HG03460 (cell line): ENCODE data around the gene TASOR2.
A peak's percentile ranks its signal among the peaks of the same experiment; 100 is the strongest.

Experiments
- ATAC-seq: cut with Tn5 transposase; IDR thresholded peaks from one replicate; pipeline ENCODE4 v1.9.1; 2021; ENCODE audit not compliant: unreplicated experiment

TASOR2 gene, protein sequence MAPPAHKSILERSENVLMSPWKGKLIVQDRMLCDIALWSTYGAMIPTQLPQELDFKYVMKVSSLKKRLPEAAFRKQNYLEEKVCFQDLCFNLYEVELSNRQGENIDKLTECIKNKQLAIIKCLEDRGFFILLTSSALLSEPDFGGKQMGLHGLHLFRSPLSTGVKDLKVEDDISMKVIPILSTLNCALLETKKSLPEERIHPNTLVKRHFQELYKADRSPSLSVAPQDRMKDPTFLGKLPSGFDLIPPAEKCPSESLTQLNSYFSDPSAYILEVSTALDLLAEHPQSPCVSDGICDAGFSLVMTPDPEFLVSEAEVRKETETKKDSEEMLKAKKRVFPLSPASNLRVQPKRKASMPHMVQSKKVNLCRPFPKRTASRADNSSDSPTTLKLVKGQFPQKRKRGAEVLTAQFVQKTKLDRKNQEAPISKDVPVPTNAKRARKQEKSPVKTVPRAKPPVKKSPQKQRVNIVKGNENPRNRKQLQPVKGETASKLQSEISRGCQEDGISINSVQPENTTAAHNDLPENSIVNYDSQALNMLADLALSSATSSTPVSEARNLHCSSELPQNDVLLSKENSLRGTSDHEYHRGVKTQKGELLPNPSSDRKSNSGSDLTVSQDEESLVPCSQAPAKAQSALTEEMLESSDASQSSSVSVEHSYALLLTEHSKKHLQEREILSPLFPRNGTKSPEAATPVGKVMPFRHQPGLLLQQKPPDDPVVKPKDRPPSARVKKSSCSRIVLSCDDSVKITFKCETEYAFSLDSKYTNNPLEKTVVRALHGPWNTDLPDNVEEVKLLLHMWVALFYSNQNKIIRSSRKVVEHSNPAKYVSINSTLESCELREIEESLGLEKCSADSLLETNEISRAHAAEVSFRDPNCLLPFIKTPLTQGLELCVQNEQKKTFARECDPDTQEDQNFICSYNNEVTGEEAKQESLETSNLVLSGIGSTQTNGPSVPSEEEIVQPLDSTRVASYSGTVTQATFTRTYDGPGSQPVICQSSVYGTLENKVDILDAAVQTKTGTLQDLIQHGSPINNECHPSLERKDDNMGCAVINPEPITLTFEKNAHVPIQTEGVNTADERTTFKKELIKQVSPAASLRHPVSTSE (N-terminal part only)

DNA sequence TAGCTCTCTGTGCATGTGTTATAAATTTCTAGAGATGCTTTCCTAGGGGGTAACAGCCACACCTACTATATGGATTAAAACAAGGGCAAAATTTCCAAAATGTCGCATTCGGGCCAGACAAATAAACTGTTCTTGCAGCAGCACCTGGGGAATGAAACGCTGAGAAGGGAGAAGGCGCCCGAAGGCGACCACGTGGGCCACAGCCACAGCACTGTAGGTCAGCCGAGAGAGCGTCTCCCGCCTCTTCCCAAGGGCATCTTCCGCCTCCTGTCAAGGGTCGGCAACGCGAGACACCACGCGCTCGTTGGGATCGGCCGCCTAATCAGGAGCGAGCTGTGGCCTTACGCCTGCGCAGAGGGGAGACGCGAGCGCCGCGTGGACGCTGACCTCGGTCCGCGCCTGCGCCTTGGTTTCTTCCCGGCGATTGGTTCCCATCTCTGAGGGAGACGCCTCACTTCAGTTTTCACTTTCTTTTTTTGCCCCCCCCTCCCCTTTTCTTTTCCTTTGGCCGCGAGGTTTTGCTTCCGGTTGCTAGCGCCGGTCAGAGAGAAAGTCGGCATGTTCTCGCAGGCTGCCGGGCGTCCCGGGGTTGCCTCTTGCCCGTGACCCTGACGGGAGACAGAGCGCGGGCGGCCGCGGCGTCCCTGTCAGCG, at the start of gene TASOR2:
Gene TASOR2, plus strand, starts transcription at position 521 of the 653 bp plus-strand sequence. CDS start 35,805 bp downstream, outside the sequence.
- peak; percentile 71 for ATAC-seq

DNA sequence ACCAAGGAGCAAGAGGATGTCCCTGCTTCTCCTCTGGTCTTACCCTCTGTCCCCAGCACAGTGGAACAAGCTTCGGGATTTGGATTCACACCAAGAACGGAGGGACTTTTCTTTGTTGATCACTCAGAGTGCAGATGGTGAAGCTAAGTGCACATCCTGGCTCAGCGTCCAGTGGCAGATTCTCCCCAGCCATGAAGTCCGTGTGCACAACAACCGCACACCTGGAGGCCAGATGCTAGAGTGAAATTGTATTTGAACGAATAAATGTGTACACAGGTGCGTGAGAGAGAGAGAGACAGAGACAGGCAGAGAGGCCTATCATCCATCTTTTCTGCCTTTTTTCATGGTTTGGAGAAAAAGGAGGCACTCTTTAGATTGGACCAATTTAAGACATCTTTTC, 49.7 kb upstream of the TASOR2 start:
- no peak for ATAC-seq

DNA sequence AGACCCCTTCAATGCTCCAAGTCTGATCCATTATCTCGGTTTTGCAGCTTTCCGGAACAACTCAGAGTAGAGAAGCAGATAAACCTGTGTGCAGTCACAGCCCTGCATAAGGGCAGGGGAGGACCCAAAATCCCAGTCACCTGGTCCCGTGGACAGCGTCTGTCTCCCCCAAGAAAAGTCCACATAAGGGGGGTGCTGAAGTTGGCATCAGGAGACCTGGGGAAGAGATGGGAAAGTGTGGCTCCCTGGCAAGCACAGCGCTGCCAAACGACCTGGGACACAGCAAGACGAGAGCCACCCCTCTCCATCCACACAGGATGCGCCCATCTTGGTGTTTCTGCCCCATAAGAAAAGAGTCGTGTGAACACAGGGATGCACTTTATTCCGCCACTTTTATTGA, 46.1 kb upstream of the TASOR2 start:
- no peak for ATAC-seq

DNA sequence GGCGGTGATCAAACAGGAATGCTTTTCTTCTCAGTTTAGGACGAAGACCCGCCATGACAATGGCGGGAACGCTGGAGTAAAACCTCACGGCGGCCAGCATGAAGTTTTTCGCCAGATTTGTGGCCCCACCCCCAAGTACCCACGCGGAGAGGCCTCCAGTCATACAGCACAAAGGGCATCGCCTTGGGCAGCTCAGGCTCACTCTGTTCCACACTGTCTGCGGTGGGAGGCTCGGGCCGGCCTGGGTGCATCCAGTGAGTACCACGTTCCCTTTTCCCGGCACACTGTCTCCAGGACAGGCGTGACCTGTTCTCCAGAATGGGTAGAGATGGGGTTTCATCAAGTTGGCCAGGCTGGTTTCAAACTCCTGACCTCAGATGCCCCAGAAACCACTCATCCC, 45.6 kb upstream of the TASOR2 start:
- ATAC-seq, result no peak

DNA sequence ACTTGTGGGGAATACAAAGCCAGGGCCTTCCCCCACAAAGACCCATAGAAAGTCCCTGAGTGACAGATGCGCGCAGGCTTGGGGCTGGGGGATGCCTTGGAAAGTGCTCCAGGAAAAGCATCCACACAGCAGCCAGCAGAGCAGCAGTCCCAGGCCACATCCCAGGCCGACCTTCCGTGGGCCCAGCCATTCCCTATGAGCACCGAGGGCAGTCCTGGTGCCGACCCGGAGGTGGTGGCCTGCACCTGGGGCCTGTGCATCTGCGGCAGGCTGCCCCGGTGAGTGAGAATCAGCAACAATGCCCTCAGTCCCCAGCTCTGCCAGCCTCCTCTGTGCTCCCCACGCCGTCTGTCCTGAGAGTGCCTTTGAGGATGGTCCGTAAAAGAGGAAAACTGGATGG, 44.6 kb upstream of the TASOR2 start:
- no peak for ATAC-seq

DNA sequence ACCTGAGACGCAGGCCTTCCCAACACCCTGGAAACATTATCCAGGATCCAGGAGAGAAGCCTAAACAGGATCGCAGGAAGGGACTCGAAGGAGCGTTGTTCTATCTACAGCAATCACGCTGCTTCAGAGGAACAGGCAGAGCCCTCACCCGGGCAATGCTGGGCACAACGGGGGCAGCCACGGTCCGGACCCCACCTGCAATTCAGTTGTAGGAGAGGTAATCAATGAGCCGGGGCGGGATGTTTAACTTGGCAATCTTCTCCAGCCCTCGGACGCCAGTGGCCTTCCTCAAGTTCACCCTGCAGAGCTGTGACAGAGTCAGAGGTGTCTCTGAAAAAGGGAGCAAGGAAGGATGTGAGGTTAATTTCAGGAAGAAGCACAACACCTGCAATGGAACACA, 44.1 kb upstream of the TASOR2 start:
- no peak for ATAC-seq

DNA sequence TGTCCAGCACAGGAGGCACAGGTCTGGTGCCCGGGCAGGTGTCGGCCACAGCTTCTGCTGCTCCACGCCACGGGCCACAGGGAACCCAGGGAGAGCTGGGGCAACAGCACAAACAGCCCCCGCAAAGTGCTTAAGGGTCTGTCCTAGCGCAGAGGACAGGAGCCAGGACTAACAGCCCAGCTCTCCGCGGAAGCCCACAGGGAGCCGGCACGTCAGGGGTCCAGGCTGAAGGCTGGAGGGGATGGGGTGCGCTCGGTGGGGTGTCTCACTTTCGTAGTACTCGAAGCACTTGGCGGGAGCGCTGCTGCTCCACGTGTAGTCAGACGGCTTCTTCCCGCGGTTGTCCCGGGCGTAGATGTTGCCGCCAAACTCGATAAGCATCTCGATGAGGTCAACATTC, 43.1 kb upstream of the TASOR2 start:
- no peak for ATAC-seq

DNA sequence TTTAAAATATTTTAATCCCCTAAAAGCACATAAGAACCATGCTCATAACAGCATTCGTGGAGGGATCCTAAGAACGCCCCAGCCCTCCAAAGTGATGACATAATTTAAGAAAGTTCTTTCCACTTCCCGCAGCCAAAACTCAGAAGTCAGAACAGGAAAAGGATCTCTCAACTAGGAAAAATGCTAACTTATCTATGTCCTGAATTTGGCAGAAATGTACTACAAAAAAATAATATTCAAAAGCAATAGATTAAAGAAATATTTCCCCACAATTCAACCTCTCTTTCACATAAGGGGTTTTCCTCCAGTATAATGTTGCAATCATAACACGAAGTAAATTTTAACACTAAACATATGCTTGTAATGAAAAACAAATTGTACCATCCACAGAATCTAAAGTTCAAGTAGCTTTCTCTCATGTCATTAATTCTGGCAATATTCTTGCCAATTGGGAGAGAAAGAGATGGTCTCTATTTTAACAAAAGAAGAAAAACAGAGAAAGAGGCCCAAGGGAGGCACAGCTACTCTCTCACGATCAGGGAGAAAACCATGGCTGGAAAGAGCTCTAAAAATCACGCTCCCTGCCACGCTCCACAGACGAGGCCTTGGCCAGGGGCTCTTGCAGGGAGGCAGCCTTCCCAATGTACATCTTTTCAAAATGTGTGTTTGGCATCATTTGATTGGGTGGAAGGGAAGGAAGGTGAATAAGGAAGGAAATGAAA, 41.1 kb upstream of the TASOR2 start:
- ATAC-seq, result no peak

DNA sequence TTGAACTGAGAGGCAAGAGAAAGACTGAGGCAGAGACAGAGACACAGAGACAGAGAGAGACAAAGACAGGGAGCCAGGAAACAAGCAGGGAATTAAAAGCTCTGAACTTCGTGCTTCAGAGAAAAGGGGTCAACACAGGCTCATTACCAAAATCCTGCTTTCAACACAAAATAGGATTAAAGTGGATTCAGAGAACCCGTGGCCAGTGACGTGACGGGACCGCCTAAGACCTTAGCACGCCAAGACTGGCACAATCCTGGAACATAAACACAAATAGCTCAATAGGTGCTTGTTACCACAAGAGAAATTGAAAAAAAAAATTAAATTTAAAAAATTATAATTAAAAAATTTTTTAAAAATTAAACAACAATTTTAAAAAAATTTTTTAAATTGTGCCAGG, 39.7 kb upstream of the TASOR2 start:
- no peak for ATAC-seq

DNA sequence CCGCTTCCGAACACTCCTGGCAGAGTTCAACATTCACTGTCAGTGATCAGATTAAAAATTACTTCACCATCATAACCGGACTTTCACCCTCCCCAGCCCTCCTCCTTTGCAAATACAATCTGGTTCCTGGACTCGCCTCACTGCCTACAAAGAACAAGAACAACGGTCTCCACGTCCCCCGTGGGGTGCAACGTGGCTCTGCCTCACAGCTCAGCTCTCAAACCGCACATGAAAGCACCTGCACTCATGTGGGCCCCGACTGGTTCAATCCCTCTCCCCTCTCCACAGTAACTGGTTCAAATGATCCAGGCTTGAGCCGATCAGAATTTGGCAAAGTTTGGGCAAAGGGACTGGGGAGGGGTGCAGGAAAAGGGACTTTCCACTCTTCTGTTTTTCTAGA, 39.3 kb upstream of the TASOR2 start:
- no peak for ATAC-seq

DNA sequence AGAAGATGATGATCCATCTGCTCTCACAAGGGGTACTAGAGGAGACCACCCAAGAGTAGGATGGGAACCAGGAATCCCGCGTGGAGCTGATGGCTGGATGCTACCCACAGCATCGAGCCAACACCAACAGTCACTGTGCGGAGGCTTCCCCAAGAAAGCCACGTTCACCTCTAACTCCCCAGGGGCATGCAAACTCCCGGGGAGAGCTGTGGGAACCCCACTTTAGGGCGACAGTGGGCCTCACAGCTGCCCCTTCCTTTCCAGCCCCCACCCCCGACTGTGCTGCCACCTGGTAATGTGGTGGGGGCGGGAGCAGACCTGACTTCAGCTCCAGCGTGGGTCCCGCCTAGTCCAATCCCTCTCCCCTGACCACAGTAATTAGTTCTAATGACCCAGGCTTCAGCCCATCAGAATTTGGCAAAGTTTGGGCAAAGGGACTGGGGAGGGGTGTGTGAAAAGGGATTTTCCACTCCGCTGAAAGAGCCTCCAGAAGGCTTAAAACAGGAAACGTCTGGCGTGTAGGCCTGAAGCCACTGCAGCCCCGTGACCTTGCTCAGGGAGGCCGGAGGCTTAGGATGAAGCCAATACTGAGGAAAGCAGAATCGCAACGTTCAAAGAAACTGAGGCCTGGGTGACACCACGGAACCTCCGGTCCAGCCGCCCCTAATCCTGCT, 38.6 kb upstream of the TASOR2 start:
- ATAC-seq, result no peak

DNA sequence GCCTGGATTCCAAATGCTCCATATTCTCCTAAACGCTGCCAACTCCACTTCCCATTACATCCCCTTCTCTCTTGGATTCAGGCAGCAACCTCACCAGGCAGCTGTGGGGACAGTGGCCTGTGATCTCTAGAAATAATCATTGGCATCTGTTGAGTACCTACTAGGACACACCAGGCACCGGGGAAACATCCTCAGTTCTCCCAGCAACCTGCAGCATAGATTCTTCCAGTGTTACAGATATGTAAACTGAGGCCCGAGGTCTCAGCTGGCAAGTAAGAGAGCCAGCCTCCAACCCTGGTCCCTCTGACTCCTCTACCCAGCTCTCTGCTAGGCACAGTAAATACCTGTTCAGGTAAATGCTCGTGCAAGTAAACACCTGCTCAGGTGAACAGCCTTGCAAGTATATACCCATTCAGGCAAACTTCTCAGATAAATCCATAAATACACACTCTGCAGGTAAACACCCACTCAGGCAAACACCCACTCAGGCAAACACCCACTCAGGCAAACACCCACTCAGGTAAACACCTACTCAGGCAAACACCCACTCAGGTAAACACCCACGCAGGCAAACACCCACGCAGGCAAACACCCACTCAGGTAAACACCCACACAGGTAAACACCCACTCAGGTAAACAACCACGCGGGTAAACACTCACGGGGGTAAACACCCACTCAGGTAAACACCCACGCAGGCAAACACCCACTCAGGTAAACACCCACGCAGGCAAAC, 37.0 kb upstream of the TASOR2 start:
- no peak for ATAC-seq

DNA sequence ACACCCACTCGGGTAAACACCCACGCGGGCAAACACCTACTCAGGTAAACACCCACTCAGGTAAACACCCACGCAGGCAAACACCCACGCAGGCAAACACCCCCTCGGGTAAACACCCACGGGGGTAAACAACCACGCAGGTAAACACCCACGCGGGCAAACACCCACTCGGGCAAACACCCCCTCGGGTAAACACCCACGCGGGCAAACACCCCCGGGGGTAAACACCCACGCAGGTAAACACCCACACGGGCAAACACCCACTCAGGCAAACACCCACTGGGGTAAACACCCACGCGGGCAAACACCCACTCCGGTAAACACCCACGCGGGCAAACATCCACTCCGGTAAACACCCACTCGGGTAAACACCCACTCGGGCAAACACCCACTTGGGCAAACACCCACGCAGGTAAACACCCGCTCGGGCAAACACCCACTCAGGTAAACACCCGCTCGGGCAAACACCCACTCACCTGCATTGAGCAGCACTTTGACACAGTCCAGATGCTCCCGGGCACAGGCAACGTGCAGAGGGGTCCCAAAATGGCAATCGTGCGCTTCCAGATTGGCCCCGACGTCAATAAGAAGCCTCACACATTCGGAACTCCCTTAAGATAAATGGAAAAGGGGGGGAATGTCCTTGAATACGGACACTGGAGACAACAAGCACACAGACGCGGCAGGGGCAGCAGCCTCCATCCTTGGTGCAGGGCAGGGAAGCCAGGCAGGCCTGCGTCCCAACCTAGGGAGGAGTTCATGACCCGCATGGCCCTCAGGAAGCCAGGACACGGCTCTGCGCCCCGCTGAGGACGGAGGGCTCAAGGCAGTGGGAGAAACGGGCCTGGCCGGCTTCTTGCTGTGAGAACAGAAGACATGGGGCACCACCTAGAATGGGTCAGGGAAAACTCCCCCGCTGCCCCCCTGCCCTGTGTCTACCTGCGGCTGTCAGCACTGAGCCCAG, 35.9 kb upstream of the TASOR2 start:
- ATAC-seq, result no peak

DNA sequence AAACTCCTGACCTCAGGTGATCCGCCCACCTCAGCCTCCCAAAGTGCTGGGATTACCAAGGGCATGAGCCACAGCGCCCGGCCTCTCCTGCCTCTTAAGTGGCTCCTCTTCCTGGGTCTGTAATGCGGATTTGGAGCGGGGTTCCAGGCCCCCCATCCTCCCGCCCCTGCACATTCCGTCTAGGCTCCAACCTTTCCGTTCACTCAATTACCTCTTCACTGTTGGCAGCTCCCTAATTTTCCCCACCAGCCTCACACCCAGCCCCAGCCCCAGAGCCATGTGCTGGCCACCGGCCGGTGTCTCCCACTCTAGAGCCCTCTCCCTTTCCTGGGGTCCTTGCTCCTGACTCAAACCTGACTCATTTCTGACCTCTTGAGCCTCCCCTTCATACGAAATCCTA, 34.9 kb upstream of the TASOR2 start:
- no peak for ATAC-seq

DNA sequence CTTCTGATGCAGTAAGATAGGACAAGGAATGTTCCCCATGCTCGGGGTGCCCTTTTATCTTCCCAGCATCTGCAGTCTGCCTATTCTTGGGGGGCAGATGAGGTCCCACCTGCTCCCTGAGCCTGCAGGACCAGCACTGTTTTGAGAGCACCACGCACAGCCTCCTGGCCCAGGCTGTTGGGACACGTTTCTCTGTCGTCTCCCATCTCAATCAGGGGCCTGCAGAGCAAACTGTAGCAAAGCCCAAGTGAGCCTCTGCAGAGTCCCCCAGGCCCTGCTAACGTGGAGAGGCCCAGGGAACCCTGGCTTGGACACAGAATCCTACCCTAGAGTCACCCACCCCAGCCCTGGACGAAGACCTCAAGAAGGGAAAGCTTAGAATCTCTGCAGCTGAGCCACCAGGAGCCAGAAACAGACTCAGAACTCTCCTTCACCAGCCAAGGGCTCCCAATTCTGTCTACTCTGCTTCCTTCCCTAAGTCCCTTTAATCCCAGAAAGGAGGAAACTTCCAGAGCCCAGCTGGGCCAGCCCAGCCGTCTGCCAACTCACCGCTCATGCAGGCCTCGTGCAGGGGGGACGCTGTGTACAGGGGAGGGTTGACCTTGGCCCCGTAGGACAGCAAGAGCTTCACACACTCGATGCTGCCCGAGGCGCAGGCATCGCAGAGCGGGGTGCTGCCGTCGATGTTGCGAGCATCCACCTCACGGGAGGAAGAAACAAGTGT, 33.8 kb upstream of the TASOR2 start:
- ATAC-seq, result no peak

DNA sequence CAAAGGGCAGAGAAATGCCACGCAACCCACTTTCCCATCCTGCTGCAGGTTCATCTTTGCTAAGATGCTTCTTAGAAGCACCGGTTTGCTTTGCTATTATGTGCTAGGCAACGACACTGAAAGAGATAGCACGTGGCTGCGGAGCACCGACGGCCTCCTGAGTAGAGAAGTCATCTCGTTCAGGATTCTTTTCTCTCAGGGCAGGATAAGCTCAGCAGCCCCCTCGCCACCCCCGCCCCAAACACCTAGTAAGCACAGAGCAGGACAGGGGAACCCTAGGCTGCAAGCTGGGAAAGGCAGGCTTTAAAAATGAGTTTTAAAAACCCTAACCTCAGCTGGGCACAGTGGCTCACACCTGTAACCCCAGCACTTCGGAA, 33.3 kb upstream of the TASOR2 start:
- ATAC-seq, result no peak

DNA sequence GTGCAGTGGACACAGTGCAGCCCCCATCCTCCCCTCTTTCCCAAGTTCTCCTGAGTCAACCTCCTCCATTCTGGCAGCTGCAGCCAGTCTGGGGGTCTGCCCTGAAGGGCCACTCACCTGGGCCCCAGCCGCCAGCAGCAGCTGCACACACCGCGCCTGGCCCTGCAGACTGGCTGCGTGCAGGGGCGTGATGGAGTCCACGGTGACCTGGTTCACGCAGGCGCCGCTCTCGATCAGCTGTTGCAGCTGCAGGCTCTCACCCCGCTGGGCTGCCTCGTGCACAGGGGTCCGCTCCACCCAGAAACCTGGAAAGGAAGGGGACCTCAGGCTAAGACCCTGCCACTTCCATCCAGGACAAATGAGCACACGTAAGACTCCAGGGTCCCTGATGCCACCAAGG, 31.9 kb upstream of the TASOR2 start:
- ATAC-seq, result no peak
